SK-N-DZ (cell line): ENCODE data around the gene KRT6B. TPM values are rescaled to one million over a fixed set of nuclear protein-coding genes. Genes with fewer than 3 reads are reported as not detected.
"Not testable (repeated sequence)": the region's sequence is repeated elsewhere in the genome, so short reads cannot be mapped to it uniquely, and the experiment has no call there.

Experiments
- DNase-seq: peaks from one replicate; pipeline ENCODE4 v3.0.0-alpha.2; 2015; ENCODE audit warnings: low spot score
- polyA plus RNA-seq, 2 experiments: library from polyadenylated mRNA; depleted of rRNA; stranded (reverse); fragments of >200 nt; gene quantifications; 2 replicates each; pipeline ENCODE4 v1.2.3, GENCODE V29; 2014

Gene KRT6B
- not detected in 2 replicates for polyA plus RNA-seq (2014; cell fraction: cytosol; rRNA removed)
- polyA plus RNA-seq (2014; cell fraction: nucleus; rRNA removed): not detected in 2 replicates

- no peak for DNase-seq
These were observed at the start of gene KRT6B for GRCh38 chr12:52452101-52452500. KRT6B (minus strand) TSS chr12:52452146; CDS start chr12:52452078, 68 bp downstream.

DNA sequence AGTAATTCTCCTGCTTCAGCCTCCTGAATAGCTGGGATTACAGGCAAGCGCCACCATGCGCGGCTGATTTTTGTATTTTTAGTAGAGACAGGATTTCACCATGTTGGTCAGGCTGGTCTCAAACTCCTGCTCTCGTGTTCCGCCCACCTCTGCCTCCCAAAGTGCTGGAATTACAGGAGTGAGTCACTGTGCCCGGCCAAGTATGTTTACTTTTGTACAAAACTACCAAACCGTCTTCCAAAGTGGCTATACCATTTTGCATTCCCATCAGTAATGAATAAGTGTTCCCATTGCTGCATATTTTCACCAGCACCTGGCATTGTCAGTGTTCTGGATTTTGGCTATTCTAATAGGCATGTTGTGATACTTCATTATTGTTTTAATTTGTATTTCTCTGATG lies 49.5 kb upstream of the KRT6B start:
- no peak for DNase-seq

GRCh38 chr12:52500574-52500973 lies 48.6 kb upstream of the KRT6B start:
- not testable (repeated sequence) for DNase-seq

DNA sequence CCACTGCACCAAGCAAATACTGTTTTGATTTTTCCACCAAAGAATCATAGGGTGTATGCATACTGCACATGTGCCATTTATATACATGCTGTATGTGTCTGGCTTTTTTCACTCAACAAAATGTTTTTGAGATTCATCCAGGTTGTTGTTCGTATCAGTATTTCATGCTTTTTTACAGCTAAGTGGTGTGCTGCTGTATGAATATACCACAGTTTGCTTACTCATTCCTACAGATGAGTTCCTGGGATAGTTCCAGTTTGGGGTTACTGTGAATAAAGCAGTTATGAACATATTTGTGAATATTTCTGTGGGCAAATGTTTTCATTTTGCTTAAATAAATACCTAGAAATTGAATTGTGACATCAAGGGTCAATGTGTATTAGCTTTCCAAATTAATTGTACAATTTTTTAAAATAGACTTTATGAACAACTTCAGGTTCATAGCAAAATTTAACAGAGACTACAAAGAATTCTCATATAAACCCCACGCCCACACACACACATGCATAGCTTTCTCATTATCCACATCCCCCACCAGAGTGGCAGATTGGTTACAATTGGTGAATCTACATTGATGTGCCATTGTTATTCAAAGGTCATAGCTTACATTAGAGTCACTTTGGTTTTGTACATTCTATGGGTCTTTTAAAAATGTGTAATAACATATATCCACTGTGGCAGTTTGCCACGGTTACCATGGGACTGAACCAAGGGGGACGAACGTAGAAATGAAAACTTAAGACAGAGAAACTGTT lies 48.0 kb upstream of the KRT6B start:
- no peak for DNase-seq

DNA sequence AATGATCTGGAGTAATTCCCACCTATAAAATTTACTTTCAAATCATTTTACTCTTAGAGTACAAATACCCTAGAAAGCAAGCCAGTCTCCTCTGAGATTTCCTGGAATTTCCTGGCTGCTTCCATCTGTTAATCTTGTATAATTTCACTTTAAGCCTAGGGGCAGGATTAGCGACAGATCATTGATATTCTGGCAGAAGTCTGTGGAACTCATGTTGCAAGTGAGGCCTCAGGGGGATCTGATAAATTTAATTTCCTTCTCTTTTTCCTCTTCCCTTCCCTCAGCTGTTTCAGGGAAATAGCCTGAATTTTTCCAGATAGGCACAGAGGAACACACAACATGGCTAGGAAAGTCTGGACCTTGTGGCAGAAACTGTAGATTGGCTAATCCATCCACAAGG lies 47.0 kb upstream of the KRT6B start:
- DNase-seq: no peak

DNA sequence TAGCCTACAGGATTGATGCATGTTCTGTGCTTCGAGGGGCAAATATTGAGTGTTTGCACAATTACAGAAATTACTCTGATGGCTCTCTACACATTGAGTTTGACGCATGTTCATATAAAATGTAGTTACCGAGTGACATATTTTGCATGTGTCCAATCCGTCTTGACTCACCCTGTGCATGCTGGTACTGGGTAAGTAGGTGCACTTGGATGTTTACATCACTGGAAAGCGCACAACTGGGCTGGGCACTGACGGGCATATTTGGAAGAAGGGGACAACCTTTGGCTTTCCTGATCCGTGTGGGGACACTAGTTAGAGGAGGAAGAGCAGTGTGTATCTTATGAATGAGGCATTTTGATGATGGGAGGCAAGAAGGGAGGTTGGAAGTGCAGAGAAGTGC lies 46.0 kb upstream of the KRT6B start:
- no peak for DNase-seq

- no peak for DNase-seq
These were observed 44.7 kb upstream of the KRT6B start for GRCh38 chr12:52496590-52497071.

- DNase-seq: no peak
These were observed 44.1 kb upstream of the KRT6B start for GRCh38 chr12:52496054-52496453.

DNA sequence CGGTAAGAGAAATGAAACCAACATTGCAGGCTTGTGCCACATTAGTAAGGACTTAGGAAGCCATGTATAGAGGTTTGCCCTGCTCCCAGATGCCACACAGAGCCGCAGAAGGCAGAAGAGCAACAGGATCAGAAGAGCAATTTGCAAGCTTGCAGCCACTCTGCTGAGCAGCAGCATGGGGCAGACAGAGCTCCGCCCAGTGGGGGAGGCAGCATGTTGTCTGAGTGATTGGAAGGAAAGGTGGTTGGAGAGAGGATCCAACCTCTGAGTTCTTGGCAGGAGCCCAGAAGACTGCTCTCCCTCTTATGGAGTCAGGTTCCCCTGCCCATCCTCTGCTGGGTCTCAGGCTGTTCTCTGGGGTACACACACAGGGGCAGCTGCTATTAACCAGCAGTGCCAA lies 43.4 kb upstream of the KRT6B start:
- no peak for DNase-seq

GRCh38 chr12:52494518-52494917 lies 42.6 kb upstream of the KRT6B start:
- DNase-seq: no peak

- DNase-seq: no peak
These were observed 42.2 kb upstream of the KRT6B start for GRCh38 chr12:52494100-52494499.

DNA sequence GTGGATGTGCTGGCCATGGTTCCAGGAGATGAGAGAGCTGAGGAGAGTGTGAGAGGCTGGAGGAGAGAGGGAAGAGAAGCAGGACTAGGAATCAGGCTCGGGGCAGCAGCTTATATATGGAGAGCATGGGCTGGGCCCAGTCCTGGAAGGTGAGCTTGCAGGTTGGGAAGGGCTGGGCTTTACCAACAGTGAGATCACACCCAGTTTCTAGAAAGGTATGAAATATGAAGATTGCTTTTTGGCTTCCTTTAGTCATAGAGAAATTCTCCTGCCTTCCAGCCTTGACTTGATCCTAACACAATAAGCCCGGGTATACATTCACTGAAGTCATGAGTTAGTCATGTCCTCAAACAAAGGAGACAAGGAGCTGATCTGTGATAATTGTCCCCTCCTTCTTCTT lies 41.2 kb upstream of the KRT6B start, which contains the start of gene KRT6A:
KRT6A (minus strand) TSS at position 86 of the 400 bp plus-strand sequence; CDS start at position 17, 69 bp downstream.
- DNase-seq: no peak

- DNase-seq: not testable (repeated sequence)
These were observed 40.5 kb upstream of the KRT6B start for GRCh38 chr12:52492405-52492804.

DNA sequence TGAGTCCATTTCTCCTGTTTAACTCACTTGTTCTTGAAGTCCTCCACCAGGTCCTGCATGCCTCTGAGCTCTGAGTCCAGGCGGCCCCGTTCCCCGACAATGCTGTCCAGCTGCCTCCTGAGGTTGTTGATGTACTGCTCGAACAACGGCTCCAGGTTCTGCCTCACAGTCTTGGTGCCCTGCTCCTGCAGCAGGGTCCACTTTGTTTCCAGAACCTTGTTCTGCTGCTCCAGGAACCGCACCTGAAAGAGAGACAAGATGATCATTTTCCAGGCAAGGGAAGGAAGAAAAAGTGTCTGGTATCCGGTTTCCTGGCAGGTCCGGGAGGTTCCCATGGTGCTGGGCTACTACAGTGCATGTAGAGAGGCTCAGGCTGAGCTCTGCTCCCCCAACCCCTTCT lies 39.5 kb upstream of the KRT6B start:
- DNase-seq: not testable (repeated sequence)

- DNase-seq: no peak
These were observed 36.8 kb upstream of the KRT6B start for GRCh38 chr12:52488736-52489135.

- not testable (repeated sequence) for DNase-seq
These were observed 35.9 kb upstream of the KRT6B start for GRCh38 chr12:52487744-52488443.

GRCh38 chr12:52487211-52487610 lies 35.3 kb upstream of the KRT6B start:
- DNase-seq: no peak

GRCh38 chr12:52486166-52487105 lies 34.5 kb upstream of the KRT6B start:
- DNase-seq: no peak

DNA sequence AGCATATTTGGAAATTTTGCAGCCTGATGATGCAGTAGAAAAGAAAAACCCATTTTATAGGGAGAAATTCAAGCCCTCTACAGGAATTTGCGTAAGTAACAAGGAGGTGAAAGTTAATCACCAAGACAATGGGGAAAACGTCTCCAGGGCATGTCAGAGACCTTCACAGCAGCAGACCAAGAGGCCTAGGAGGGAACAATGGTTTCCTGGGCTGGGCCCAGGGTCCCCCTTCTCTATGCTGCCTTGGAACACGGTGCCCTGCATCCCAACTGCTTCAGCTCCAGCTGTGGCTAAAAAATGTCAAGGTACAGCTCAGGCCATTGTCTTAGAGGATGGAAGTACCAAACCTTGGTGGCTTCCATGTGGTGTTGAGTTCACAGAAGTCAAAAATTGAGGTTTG lies 28.1 kb upstream of the KRT6B start:
- DNase-seq: no peak

GRCh38 chr12:52477651-52478050 lies 25.7 kb upstream of the KRT6B start:
- no peak for DNase-seq

- DNase-seq: no peak
These were observed 22.3 kb upstream of the KRT6B start for GRCh38 chr12:52474212-52474611.

DNA sequence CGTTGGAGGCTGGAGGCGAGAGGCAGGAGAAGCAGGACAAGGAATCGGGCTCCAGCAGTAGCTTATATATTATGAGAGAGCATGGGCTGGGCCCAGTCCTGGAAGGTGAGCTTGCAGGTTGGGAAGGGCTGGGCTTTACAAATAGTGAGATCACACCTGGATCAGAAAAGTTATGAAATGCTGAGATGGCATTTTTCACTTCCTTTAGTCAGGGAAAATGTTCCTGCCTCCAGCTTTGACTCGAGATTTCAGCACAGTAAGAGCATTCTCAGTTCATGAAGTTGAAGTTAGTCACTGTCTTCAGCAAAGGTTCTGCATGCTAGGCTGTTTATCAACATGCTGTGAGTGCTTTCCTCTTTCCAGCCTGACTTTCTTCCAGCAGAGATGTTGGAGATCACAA lies 21.8 kb upstream of the KRT6B start, which contains the start of gene KRT6C:
KRT6C (minus strand) TSS at position 38 of the 400 bp plus-strand sequence. CDS start 68 bp downstream, outside the sequence.
- DNase-seq: no peak
